Measurements from ENCODE around the gene EVX2.

The EVX2 gene

GRCh38 chr2:176083796-176084261, at the start of gene EVX2:
TSS of gene EVX2 (minus strand) at chr2:176083962. CDS start at chr2:176083776, 186 bp downstream.
- in situ Hi-C loops (cut with HindIII; ENCODE audit: low sequenced_read_pairs): loop anchor here (25.0 kb wide), 1 partner anchor 1172 kb away; no protein-coding TSS in a partner anchor
- no peak for DNase-seq (ENCODE audit: low read depth)
- TF ChIP-seq CTCF (IDR thresholded peaks at IDR 0.05; ENCODE audit: low read depth, low read length, missing control alignments): no peak
- no peak within 1 kb of the TSS for H3K4me3 ChIP-seq (ENCODE audit: low read depth, low read length)

- no peak overlapping the region for H3K4me3 ChIP-seq (ENCODE audit: low read depth, low read length)
- DNase-seq (ENCODE audit: low read depth): no peak
- TF ChIP-seq CTCF (IDR thresholded peaks at IDR 0.05; ENCODE audit: low read depth, low read length, missing control alignments): no peak
- in situ Hi-C loops (cut with HindIII; ENCODE audit: low sequenced_read_pairs): loop anchor here (10.0 kb wide), 1 partner anchor 501 kb away; no protein-coding TSS in a partner anchor
Measured at GRCh38 chr2:176133389-176133788, 49.6 kb upstream of the EVX2 start.

GRCh38 chr2:176132205-176133171, 48.7 kb upstream of the EVX2 start:
- in situ Hi-C loops (cut with HindIII; ENCODE audit: low sequenced_read_pairs): loop anchor here (10.0 kb wide), 1 partner anchor 502 kb away; no protein-coding TSS in a partner anchor
- TF ChIP-seq CTCF (IDR thresholded peaks at IDR 0.05; ENCODE audit: low read depth, low read length, missing control alignments): no peak
- no peak for DNase-seq (ENCODE audit: low read depth)
- peak overlapping the region; percentile 2 for H3K4me3 ChIP-seq (ENCODE audit: low read depth, low read length)

- TF ChIP-seq CTCF (IDR thresholded peaks at IDR 0.05; ENCODE audit: low read depth, low read length, missing control alignments): no peak
- no peak overlapping the region for H3K4me3 ChIP-seq (ENCODE audit: low read depth, low read length)
- no peak for DNase-seq (ENCODE audit: low read depth)
- in situ Hi-C loops (cut with HindIII; ENCODE audit: low sequenced_read_pairs): loop anchor here (10.0 kb wide), 1 partner anchor 503 kb away; no protein-coding TSS in a partner anchor
Measured at GRCh38 chr2:176131848-176132158, 48.0 kb upstream of the EVX2 start.

GRCh38 chr2:176130957-176131847, 47.4 kb upstream of the EVX2 start:
- DNase-seq (ENCODE audit: low read depth): no peak
- TF ChIP-seq CTCF (IDR thresholded peaks at IDR 0.05; ENCODE audit: low read depth, low read length, missing control alignments): no peak
- no peak overlapping the region for H3K4me3 ChIP-seq (ENCODE audit: low read depth, low read length)
- in situ Hi-C loops (cut with HindIII; ENCODE audit: low sequenced_read_pairs): loop anchor here (10.0 kb wide), 1 partner anchor 504 kb away; no protein-coding TSS in a partner anchor
